ENCODE data around the gene CNOT3.

CNOT3 gene

DNA sequence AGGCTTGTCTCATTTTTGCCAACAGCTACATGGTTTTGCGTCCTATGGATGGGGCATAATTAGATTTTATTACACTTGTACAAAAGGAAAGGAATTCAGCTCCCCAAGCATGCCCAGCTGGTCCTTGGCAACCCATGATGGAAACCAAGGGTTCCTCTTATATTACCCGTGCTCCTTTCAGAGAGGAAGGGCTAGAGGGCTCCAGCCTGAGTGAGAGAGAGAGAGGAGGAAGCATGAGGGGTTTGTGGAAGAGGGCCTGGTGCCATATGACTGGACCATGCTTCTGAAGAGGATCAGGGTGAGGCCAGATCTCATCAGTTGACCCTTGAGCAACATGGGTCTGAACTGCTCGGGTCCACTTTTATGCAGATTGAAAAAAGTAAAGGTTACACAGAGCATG, 59.6 kb downstream of the CNOT3 start:
- no peak for DNase-seq (ENCODE audit: insufficient read length, low spot score)

DNA sequence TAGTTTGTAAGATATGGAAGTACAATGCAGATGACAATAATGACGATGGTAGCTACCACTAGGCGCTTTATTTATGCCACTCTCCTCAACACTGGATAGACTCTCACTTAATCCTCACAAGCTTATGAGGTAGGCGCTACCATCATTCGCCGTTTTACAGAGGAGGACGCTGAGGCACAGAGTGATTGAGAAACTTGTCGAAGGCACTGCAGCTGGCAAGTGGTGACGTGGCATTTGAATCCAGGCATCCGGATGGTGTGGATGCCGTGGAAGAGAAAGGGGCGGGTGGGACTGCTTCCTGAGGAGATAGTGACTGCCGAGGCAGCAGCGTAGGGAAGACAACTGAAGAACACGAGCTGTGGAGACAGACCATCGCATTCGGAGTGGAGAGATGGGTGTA, 61.8 kb downstream of the CNOT3 start:
- no peak for DNase-seq (ENCODE audit: insufficient read length, low spot score)
- no peak for FAIRE-seq
- TF ChIP-seq CTCF (IDR thresholded peaks at IDR 0.05; ENCODE audit: insufficient read depth, missing control alignments): no peak

More for the DNA sequence above, 59.6 kb downstream of the CNOT3 start:
- no peak for FAIRE-seq
- TF ChIP-seq CTCF (IDR thresholded peaks at IDR 0.05; ENCODE audit: insufficient read depth, missing control alignments): no peak

DNA sequence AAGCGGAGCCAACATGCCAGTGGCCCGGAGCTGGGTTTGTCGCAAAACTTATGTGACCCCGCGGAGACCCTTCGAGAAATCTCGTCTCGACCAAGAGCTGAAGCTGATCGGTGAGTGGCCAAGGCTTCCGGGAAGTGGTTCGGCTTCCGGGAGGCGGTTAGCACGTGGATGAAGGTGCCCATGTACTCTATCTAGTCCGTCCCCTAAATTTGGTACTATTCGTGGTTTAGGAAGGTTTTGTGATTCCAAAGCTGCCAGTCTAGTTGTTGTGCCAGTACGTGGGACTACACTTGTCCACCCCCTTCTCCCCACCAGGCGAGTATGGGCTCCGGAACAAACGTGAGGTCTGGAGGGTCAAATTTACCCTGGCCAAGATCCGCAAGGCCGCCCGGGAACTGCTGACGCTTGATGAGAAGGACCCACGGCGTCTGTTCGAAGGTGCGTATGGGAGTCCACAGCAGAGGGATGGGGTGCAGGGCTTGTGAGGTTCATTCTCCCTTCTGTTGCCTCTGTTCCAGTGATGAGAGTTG, 63.7 kb downstream of the CNOT3 start:
- FAIRE-seq (no peak), DNase-seq (ENCODE audit: insufficient read length, low spot score) (no peak)
- no peak for TF ChIP-seq CTCF (IDR thresholded peaks at IDR 0.05; ENCODE audit: insufficient read depth, missing control alignments)

GRCh38 chr19:54201980-54202379, 64.4 kb downstream of the CNOT3 start:
- DNase-seq (ENCODE audit: insufficient read length, low spot score) (no peak), FAIRE-seq (no peak)
- TF ChIP-seq CTCF (IDR thresholded peaks at IDR 0.05; ENCODE audit: insufficient read depth, missing control alignments): no peak

DNA sequence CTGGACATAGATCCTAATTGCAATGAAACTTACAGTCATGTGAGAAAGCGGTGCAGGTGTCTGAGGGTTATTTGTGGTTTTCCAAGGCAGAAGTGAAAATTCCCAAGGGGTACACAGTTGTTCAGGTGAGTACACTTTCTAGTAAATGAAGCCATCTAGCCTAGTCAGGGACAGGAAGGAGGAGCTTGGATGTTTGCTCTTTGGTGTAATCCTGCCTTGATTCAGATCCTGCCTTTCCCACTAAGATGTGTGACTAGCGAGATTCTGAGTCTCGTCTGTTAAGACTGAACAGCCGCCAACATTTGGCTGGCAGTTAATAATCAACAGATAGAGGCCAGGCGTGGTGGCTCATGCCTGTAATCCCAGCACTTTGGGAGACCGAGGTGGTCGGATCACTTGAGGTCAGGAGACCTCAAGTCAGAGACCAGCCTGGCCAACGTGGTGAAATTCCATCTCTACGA, 65.6 kb downstream of the CNOT3 start:
- DNase-seq (ENCODE audit: insufficient read length, low spot score) (no peak), FAIRE-seq (no peak)
- no peak for TF ChIP-seq CTCF (IDR thresholded peaks at IDR 0.05; ENCODE audit: insufficient read depth, missing control alignments)

DNA sequence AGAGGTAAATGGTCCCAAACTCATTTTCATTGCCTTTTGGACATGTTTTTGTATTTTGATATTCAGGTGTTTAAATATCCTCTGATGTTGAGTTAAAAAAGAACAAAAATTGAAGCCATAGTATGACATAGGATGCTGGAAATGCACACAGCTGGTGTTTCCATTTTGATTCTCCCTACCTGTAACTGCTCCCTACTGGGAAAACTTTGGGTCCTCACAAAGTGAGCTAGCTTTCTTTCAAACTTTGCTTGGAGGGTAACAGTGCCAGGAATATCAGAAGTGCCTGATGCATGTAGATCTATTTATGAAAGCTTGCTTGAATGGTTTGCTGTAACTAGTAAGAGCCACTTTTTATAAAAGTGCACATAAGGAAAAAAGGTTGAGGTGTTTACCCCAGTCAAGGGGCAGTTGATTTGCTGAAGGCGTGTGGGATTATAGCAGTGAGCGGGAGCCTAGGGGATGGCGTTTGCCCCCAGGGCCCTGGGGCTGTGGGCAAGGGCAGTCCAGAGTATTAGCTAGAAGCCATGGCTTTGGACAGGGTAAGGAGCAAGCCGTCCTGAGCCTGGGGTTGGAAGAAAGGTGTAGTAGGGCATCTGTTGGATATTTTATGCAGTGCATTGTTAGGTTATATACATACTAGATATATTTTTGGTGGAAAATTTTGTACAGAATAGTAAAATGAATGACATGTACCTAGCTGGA, 67.4 kb downstream of the CNOT3 start:
- no peak for FAIRE-seq
- TF ChIP-seq CTCF (IDR thresholded peaks at IDR 0.05; ENCODE audit: insufficient read depth, missing control alignments): no peak
- DNase-seq (ENCODE audit: insufficient read length, low spot score): no peak
